ENCODE data around the gene PINK1. TPM values are rescaled to one million over a fixed set of nuclear protein-coding genes. Genes with fewer than 3 reads are reported as not detected.

The PINK1 gene
- total RNA-seq, 1 donor from 2014 or later, result 3.4 TPM

DNA sequence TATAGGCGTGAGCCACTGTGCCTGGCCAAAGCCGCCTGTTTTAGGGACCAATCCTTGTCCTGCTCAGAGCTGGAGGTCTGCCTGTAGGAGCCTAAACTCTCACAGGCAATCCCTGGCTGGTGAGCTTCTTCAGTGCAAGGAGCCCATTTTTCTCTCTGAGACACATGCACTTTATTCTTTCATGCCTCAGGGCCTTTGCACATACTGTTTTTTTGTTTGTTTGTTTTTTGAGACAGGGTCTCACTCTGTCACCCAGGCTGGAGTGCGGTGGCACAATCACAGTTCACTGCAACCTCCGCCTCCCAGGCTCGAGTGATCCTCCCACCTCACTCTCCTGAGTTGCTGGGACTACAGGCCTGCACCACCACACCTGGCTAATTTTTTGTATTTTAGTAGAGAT is 21.6 kb upstream of the PINK1 start:
- peaks cover 7% of the 10 kb centered on the region for H3K27me3 Mint-ChIP-seq

DNA sequence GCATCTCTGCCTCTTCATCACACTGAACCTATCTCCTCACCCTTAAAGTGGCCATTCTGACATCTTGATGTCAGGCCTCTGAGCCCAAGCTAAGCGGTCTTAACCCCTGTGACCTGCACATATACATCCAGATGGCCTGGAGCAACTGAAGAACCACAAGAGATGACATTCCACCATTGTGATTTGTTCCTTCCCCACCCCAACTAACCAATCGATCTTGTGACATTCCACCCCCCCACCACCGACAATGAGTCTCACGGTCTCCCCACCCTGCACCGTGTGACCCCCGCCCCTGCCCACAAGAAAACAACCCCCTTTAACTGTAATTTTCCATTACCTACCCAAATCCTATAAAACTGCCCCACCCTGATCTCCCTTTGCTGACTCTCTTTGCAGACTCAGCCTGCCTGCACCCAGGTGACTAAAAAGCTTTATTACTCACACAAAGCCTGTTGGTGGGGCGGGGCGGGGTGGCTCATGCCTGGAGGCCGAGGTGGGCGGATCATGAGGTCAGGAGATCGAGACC is 21.0 kb upstream of the PINK1 start:
- no peaks in the 10 kb centered on the region for H3K4me1 Mint-ChIP-seq
- ChIA-PET CTCF (interaction anchor here (0.9 kb wide), 1 partner anchor 20 kb away, joined by 3 read pairs; the partner anchor contains the start of gene PINK1), POLR2A (no interaction called here)
- H3K27me3 Mint-ChIP-seq, result peaks cover 10% of the 10 kb centered on the region
- H3K9me3 Mint-ChIP-seq, result no peaks in the 10 kb centered on the region
- ATAC-seq (ENCODE audit: low read depth) (no peak), DNase-seq (no peak)
- intact Hi-C loops (cut with micrococcal nuclease), result no loop called here
- H3K27ac Mint-ChIP-seq, result no peak overlapping the region
- H3K36me3 Mint-ChIP-seq (ENCODE audit: low read depth), result no peaks in the 10 kb centered on the region
- TF ChIP-seq CTCF (IDR thresholded peaks at IDR 0.05), result no peak
- H3K4me3 Mint-ChIP-seq, result no peak overlapping the region

More for the DNA sequence above, 21.6 kb upstream of the PINK1 start:
- Mint-ChIP-seq H3K27ac (no peak overlapping the region), H3K4me3 (no peak overlapping the region), H3K4me1 (no peaks in the 10 kb centered on the region), H3K9me3 (no peaks in the 10 kb centered on the region), H3K36me3 (ENCODE audit: low read depth) (no peaks in the 10 kb centered on the region)
- ChIA-PET POLR2A (interaction anchor here (0.6 kb wide), 1 partner anchor 86 kb away, joined by 3 read pairs; no protein-coding TSS in a partner anchor), CTCF (no interaction called here)
- no peak for DNase-seq
- no peak for TF ChIP-seq CTCF (IDR thresholded peaks at IDR 0.05)
- intact Hi-C loops (cut with micrococcal nuclease), result no loop called here
- ATAC-seq (ENCODE audit: low read depth), result no peak

- CTCF ChIA-PET, result no interaction called here
- TF ChIP-seq CTCF (IDR thresholded peaks at IDR 0.05), result no peak
- no peaks in the 10 kb centered on the region for H3K36me3 Mint-ChIP-seq (ENCODE audit: low read depth)
- H3K9me3 Mint-ChIP-seq, result no peaks in the 10 kb centered on the region
- intact Hi-C loops (cut with micrococcal nuclease), result no loop called here
- H3K27me3 Mint-ChIP-seq, result peaks cover 10% of the 10 kb centered on the region
- H3K27ac Mint-ChIP-seq, result no peak overlapping the region
- POLR2A ChIA-PET, result no interaction called here
- H3K4me1 Mint-ChIP-seq, result no peaks in the 10 kb centered on the region
- H3K4me3 Mint-ChIP-seq, result no peak overlapping the region
- ATAC-seq (ENCODE audit: low read depth) (no peak), DNase-seq (no peak)
Measured at GRCh38 chr1:20614131-20614579, 19.1 kb upstream of the PINK1 start.

DNA sequence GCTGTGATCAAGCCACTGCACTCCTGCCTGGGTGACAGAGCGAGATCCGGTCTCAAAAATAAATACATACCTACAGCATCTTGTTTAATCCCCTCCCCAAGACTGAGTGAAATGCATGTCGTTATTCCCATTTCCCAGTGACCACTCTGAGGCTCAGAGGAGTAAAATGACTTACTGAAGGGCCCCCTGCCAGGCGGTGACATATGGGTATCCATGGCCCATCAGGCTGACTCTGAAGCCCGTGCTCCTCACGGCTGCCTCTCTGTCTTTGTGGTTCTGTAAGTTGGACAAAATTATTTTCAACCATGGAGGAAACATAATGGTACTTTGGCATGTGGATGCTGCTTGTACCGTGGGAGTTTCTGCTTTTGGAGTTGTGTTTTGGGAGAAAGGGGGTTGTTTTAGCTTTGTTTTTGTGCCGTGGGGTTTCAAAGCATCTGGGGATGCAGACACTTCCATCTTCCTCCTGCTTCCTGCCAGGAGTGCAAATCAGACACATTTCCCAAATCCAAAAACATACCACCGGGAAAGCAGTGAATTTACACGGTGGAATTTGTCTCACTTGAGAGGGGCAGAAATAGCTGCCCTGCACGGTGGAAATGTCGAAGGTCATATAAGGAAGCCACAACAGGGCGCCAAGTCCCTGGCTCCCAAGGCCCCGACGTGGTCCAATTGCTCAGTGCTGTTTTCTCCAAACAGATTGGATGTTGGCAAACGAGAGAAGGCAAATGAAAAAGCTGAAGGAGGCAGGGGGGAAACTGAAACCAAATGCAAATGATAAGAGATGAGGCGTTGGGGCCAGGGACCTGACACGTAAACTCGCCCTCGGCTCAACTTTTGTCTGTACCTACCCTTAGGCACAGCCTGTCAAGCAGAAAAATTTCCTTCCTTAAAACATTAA is 17.1 kb upstream of the PINK1 start:
- H3K27ac Mint-ChIP-seq, result no peak overlapping the region
- intact Hi-C loops (cut with micrococcal nuclease), result no loop called here
- no peaks in the 10 kb centered on the region for H3K36me3 Mint-ChIP-seq (ENCODE audit: low read depth)
- peaks cover 13% of the 10 kb centered on the region for H3K27me3 Mint-ChIP-seq
- no peaks in the 10 kb centered on the region for H3K4me1 Mint-ChIP-seq
- ATAC-seq (ENCODE audit: low read depth), result no peak
- DNase-seq, result no peak
- TF ChIP-seq CTCF (IDR thresholded peaks at IDR 0.05), result no peak
- no peak overlapping the region for H3K4me3 Mint-ChIP-seq
- ChIA-PET POLR2A (no interaction called here), CTCF (no interaction called here)
- H3K9me3 Mint-ChIP-seq, result no peaks in the 10 kb centered on the region

- no peak overlapping the region for H3K27ac Mint-ChIP-seq
Measured at GRCh38 chr1:20616847-20617487, 16.3 kb upstream of the PINK1 start.

More at GRCh38 chr1:20616847-20617487, 16.3 kb upstream of the PINK1 start:
- no peaks in the 10 kb centered on the region for H3K4me1 Mint-ChIP-seq
- no peak for DNase-seq
- CTCF ChIA-PET, result no interaction called here
- intact Hi-C loops (cut with micrococcal nuclease), result no loop called here
- H3K9me3 Mint-ChIP-seq, result no peaks in the 10 kb centered on the region
- H3K4me3 Mint-ChIP-seq, result no peak overlapping the region
- no peak for ATAC-seq (ENCODE audit: low read depth)
- no peaks in the 10 kb centered on the region for H3K36me3 Mint-ChIP-seq (ENCODE audit: low read depth)
- no peak for TF ChIP-seq CTCF (IDR thresholded peaks at IDR 0.05)
- POLR2A ChIA-PET, result no interaction called here
- H3K27me3 Mint-ChIP-seq, result peaks cover 13% of the 10 kb centered on the region

All from activated B cell treated with CpG ODN at 0.5 μM for 24 hours (primary cell).